WI38 (cell line): ENCODE results near the gene AGPAT2.

ENCODE experiments used
- H3K4me3 ChIP-seq: 2 replicates; pipeline ENCODE4 v1.5.1; 2011; ENCODE audit warnings: low read depth, mild to moderate bottlenecking, control low read depth, low read length
- CTCF ChIP-seq: IDR thresholded peaks from 2 replicates; pipeline ENCODE4 v1.5.1; 2012; ENCODE audit warnings: low read depth, mild to moderate bottlenecking, control low read depth, low read length

Gene AGPAT2

GRCh38 chr9:136694163-136694871, 7.1 kb upstream of the AGPAT2 start:
- H3K4me3 ChIP-seq: no peak overlapping the region

GRCh38 chr9:136693490-136694162, 6.4 kb upstream of the AGPAT2 start:
- H3K4me3 ChIP-seq: no peak overlapping the region

More at GRCh38 chr9:136694163-136694871, 7.1 kb upstream of the AGPAT2 start:
- TF ChIP-seq CTCF: peak; percentile 55

GRCh38 chr9:136693135-136693489, 5.9 kb upstream of the AGPAT2 start:
- no peak overlapping the region for H3K4me3 ChIP-seq
- TF ChIP-seq CTCF: no peak

More at GRCh38 chr9:136693490-136694162, 6.4 kb upstream of the AGPAT2 start:
- TF ChIP-seq CTCF: no peak

GRCh38 chr9:136692185-136693134, 5.2 kb upstream of the AGPAT2 start:
- H3K4me3 ChIP-seq: no peak overlapping the region
- TF ChIP-seq CTCF: no peak

DNA sequence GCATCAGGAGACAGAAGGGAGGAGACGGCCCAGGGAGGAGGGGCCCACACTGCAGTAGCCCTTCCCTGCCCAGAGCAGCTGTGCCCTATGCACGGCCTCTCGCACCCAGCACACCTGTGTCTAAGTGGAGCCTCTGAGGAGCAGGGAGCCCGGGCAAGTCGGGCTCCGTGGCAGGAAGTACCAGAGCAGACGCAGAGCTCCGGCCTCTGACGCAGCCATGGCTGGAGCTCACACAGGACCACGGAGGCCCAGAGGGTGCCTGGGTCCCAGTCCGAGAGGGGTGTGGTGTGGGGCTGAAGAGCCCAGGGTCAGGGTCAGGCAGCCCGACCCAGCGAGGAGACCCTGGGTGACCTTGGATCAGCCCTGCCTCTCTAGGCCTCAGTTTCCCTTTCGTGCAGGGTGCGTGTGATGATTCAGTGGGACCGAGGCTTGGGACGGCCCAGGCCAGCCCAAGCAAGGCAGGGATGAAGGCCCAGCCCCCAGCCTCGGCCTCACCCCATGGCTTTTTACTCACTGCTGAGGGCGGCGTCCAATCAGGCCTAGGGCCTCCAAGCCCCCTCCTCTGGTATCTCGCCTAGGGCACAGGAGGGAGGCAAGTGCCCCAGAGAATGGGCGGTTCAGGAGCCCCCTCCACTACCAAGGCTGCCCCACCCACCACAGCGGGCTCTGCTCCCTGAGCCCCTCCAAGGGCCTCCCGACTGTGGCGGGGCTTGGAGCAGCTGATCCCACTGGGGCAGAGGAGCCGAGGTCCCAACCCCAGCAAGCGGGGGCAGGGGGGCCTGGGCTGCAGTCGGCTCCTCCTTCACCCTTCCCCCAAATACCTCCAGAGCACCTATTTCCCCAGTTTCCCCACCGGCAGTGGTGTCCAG, 4.3 kb upstream of the AGPAT2 start:
- H3K4me3 ChIP-seq: no peak overlapping the region
- no peak for TF ChIP-seq CTCF

DNA sequence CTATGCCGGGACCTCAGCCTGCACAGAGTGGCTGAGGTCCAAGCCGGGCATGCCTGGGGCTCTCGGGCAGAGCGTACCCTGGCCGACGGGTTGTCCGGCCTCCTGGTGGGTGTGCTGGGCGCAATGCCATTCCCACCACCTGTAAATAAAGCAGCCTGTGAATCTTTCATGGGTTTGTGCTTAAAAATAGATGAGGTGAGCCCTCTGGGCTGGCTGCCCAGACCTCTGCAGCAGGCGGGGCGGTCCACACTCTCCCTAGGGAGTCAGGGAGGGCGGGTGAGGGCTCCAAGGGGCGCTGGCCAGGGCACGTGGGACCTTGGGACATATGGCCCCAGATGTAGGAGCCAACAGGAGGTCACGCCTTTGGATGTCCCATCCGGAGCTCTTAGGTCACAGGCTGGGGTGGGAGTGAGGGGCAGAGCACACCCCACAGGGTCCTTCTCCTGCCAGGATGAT, 3.6 kb upstream of the AGPAT2 start:
- TF ChIP-seq CTCF: no peak

More for the DNA sequence above, 3.6 kb upstream of the AGPAT2 start:
- H3K4me3 ChIP-seq: no peak overlapping the region
